GM12874 (cell line): ENCODE results near the gene ANXA3.

Experiments used
- TF ChIP-seq, protein P1 (sequence below): IDR thresholded peaks from 2 replicates; pipeline ENCODE4 v1.5.1; 2011; ENCODE audit warnings: low read depth, mild to moderate bottlenecking, control low read depth, low read length, moderate library complexity; ENCODE audit not compliant: insufficient read depth

Gene ANXA3

DNA sequence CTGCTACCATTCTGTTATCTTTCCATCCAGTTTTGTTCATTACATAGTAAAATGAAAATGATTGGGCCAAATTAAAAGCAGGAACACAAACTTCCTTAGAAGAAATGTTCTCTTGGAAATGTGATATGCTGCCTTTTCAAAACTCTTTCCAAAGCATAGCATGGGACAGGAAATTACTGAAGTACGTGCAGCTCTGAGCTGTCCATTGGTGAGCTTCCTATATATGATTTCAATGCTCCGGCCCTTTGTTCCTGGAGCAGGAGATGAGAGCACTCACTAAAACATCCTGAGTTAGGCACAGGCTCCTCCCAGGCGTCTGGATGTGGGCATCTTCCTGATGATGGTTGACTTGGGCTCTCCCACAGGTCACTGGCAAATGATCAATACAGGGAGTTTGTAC lies 33.0 kb upstream of the ANXA3 start:
- TF ChIP-seq, protein P1, sequence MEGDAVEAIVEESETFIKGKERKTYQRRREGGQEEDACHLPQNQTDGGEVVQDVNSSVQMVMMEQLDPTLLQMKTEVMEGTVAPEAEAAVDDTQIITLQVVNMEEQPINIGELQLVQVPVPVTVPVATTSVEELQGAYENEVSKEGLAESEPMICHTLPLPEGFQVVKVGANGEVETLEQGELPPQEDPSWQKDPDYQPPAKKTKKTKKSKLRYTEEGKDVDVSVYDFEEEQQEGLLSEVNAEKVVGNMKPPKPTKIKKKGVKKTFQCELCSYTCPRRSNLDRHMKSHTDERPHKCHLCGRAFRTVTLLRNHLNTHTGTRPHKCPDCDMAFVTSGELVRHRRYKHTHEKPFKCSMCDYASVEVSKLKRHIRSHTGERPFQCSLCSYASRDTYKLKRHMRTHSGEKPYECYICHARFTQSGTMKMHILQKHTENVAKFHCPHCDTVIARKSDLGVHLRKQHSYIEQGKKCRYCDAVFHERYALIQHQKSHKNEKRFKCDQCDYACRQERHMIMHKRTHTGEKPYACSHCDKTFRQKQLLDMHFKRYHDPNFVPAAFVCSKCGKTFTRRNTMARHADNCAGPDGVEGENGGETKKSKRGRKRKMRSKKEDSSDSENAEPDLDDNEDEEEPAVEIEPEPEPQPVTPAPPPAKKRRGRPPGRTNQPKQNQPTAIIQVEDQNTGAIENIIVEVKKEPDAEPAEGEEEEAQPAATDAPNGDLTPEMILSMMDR: no peak

DNA sequence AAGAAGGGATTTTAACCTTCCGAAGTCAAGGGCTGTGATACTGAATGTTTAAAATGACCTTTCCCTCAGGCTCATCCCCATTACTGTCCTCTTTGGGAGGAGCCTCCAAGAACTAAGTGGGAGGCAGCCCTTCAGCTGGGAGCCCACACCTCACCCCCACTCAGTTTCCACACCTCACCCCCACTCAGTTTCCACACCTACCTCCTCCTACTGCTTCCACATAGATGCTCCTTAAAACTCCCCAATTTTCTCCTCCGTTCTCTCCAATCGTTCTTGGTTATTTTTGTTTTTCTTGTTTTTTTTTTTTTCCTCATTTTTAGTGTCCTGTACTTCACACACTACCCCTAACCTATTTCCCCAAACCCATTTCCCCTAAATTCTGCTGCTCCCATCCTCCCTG lies 31.6 kb upstream of the ANXA3 start:
- TF ChIP-seq, protein P1: no peak

DNA sequence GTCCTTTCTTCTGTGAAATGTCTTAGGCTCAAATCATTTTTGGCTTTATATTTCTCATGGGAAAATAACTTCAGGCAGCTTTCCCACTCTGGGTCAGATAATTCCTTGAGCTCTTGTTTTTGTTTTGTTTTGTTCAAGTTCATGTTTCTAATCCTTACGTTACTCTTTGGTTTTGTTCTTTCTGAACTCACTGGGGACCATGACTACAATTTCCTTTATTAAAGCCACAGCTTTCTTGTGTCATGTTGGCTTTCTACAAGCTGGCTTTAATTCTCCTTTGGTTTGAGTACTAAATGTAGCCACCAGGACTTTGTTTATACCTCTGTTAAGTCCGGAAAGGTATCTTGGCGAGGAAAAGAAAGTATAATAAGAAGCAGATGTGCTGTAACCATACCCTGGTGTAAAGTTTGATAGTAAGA lies 30.8 kb upstream of the ANXA3 start:
- TF ChIP-seq, protein P1: no peak

DNA sequence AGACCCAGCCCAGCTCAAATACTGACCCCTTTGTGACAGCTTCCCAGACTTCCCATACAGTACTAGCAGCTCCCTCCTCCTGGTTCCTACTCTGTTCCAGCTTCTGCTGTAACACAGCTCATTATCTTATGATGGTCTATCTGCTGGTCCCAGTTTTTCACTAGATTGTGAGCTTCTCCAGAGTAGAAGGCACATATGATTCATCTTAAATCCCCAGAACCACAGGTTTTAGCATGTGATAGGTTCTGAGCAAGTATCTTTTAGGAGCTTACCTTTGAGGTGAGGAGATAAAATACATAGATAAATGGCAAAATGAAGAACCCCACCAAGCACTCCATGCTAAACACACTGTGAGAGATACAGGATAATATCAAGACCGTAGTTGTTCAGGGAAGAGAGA lies 27.6 kb upstream of the ANXA3 start:
- TF ChIP-seq, protein P1: no peak

DNA sequence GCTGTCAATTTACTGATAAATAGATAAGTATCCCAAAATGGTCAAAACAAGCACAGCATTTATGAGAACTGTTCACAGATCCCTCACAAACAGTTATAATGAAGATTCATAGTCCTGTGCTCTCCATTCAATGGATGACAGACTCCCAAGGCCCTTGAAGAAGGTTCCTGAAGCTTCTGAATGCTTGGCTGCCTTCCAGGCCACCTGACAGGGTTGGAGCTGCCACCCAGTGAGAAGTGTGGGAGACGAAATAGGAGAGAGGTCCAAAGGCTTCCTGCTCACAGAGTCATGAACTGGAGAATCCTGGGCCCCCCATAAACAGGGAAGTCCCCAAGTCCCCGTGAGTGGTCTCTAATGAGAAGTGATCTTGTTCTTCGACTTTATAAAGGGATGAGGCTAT lies 26.0 kb upstream of the ANXA3 start:
- TF ChIP-seq, protein P1: no peak

DNA sequence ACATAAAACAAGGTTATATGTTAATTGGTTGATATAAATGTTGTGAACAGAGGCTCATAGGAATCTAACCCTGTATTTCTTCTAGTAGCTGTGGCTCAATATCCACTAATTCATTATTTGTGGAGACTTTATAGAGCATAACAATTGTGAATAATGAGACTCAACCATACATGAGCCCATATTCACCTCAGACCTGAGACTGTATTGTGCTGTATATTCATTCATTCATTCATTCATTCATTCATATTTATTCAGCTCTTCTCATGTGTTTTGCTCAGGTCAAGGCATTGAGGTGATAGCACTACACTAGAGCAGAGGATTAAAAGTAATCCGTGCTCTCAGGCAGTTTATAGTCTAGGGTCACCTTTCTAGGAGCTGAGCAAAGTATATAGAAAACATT lies 24.5 kb upstream of the ANXA3 start:
- TF ChIP-seq, protein P1: no peak

DNA sequence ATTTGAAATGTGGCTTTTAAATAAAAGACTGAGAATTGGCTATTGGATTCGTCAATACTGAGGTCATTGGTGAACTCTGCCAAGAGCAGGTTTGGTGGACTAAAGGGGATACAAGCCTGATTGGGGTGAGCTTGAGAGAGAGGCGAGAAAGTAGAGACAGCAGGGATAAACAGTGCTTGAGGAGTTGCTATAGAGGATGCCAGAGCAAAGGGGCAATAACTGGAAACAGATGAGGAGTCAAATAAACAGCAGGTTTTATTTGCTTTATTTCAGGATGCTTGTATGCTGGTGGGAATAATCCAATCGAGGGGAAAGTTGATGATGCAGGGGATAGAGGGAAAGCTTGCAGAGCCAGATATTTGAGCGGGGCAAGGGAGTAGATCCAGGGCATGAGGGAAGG lies 24.0 kb upstream of the ANXA3 start:
- TF ChIP-seq, protein P1: no peak

DNA sequence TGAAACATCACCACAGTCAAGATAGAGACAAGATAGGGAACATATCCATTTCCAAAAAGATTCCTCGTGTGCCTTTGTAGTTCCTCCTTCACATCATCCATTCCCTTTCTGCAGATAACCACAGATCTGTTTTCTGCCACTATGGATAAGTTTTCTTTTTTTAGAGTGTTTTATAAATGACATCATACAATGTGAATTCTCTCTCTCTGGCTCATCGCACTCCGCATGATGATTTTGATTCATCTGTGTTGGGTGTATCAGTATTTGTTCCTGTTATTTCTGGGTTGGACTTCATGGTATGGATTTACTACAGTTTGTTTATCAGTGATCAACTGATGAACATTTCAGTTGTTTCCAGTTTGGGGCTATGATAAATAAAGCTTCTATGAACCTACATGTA lies 23.2 kb upstream of the ANXA3 start:
- TF ChIP-seq, protein P1: no peak
